K562 (cell line): ENCODE data around the gene COX6B2. TPM values are rescaled to one million over a fixed set of nuclear protein-coding genes. Genes with fewer than 3 reads are reported as not detected.

ENCODE experiments used
- AFF4 ChIP-seq: sonication (generic); formaldehyde crosslinking; IDR thresholded peaks from 2 replicates; pipeline ENCODE4 v1.8.0; 2023; ENCODE audit warnings: mild to moderate bottlenecking, missing genetic modification reagents
- ETV1 ChIP-seq: fragments of 450-650 bp; conservative IDR thresholded peaks from 2 replicates; pipeline ENCODE4 v1.6.1; 2016; ENCODE audit warnings: missing genetic modification characterization, control low read depth, low read depth, missing compliant biosample characterization
- FOXO4 ChIP-seq: fragments of 450-650 bp; formaldehyde crosslinking; IDR thresholded peaks from 2 replicates; pipeline ENCODE4 v1.4.0; 2020; ENCODE audit warnings: mild to moderate bottlenecking, moderate library complexity
- GMEB1 ChIP-seq: fragments of 250-450 bp; sonication (Bioruptor Pico); IDR thresholded peaks from 2 replicates; pipeline ENCODE4 v1.4.0; 2020; ENCODE audit warnings: mild to moderate bottlenecking
- HSF4 ChIP-seq: fragments of 250-450 bp; sonication (Bioruptor Pico); IDR thresholded peaks from 2 replicates; pipeline ENCODE4 v2.1.2; 2022; ENCODE audit warnings: mild to moderate bottlenecking, moderate library complexity, borderline replicate concordance
- MNT ChIP-seq, 2 experiments: fragments of 450-650 bp; conservative IDR thresholded peaks; 2 replicates each; pipeline ENCODE4 v1.6.1; 2017; ENCODE audit warnings: mild to moderate bottlenecking in 2 of 2, moderate library complexity in 2 of 2
- PTRF ChIP-seq: fragments of 450-650 bp; IDR thresholded peaks from 2 replicates; pipeline ENCODE4 v1.6.1; 2016; ENCODE audit warnings: mild to moderate bottlenecking, missing genetic modification characterization, missing compliant biosample characterization
- RBM17 ChIP-seq: fragments of 200-400 bp; formaldehyde crosslinking; IDR thresholded peaks from 2 replicates; pipeline ENCODE4 v1.6.1; 2017; ENCODE audit warnings: low read depth, mild to moderate bottlenecking, low read length, borderline replicate concordance
- RBM39 ChIP-seq: fragments of 200-400 bp; formaldehyde crosslinking; optimal IDR thresholded peaks from 2 replicates; pipeline ENCODE3; 2018; ENCODE audit warnings: low read depth, low read length
- SNRNP70 ChIP-seq: fragments of 200-400 bp; formaldehyde crosslinking; optimal IDR thresholded peaks from 2 replicates; pipeline ENCODE3; 2017; ENCODE audit warnings: low read depth, low read length
- SOX6 ChIP-seq: fragments of 450-650 bp; IDR thresholded peaks from 2 replicates; pipeline ENCODE4 v1.6.1; 2014; ENCODE audit warnings: mild to moderate bottlenecking
- ZBTB12 ChIP-seq: fragments of 250-450 bp; sonication (Bioruptor Pico); IDR thresholded peaks from 2 replicates; pipeline ENCODE4 v1.4.0; 2020
- ZNF184 ChIP-seq: sonication (generic); formaldehyde crosslinking; IDR thresholded peaks from 2 replicates; pipeline ENCODE4 v1.5.0; 2020; ENCODE audit warnings: missing genetic modification reagents
- ZNF395 ChIP-seq: fragments of 200-800 bp; sonication (Bioruptor generic); IDR thresholded peaks from 2 replicates; pipeline ENCODE4 v1.6.1; 2017; ENCODE audit warnings: missing genetic modification characterization, missing compliant biosample characterization
- ZNF445 ChIP-seq: fragments of 250-450 bp; sonication (Bioruptor Pico); IDR thresholded peaks from 2 replicates; pipeline ENCODE4 v1.4.0; 2020; ENCODE audit warnings: low read depth, mild to moderate bottlenecking, moderate library complexity
- ZNF75A ChIP-seq: fragments of 450-650 bp; formaldehyde crosslinking; IDR thresholded peaks from 2 replicates; pipeline ENCODE4 v1.4.0; 2020; ENCODE audit warnings: mild to moderate bottlenecking
- polyA plus RNA-seq, 8 experiments: library from polyadenylated mRNA; depleted of rRNA in 4 of 8; stranded (reverse) in 5 of 8; unstranded in 3 of 8; fragments of >200 nt; fragmentation: Nextera tagmentation in 2 of 8; fragmentation: Illumina TruSeq in 1 of 8; extraction: Ambion mirVana in 2 of 8; extraction: Trizol in 1 of 8; gene quantifications; 2 replicates each; pipeline versions ENCODE4 v1.2.1 to v1.2.3, GENCODE V29; 2011 to 2014; ENCODE audit warnings: inconsistent platforms in 1 of 8, missing spikeins in 1 of 8
- total RNA-seq, 7 experiments: library from RNA; depleted of rRNA in 6 of 7; stranded (reverse); fragments of >200 nt in 6 of 7; fragmentation: Illumina TruSeq in 2 of 7; extraction: Trizol in 2 of 7; gene quantifications; 2 replicates each; pipeline versions ENCODE4 v1.2.1 to v1.2.3, GENCODE V29; 2011 to 2021; ENCODE audit warnings: low replicate concordance in 1 of 7

COX6B2 gene
- total and polyA plus RNA-seq, 9 of the 15 experiments (the other 6 are each of a cell fraction or from before 2014, with no cell fraction given) = 0.40 to 2.5 (median 0.83) TPM

- peak; percentile 10; the same call in 1 of the 2 replicates for TF ChIP-seq GMEB1 (CRISPR knock-in tag)
- no peak for TF ChIP-seq AFF4 (CRISPR knock-in tag)
- no peak for TF ChIP-seq RBM17
- TF ChIP-seq ZBTB12 (CRISPR knock-in tag) = peak; percentile 97
- TF ChIP-seq ZNF184 (CRISPR knock-in tag) = no peak
- TF ChIP-seq SOX6 = no peak
- peak; percentile 79 to 86 for TF ChIP-seq MNT (conservative IDR thresholded peaks at IDR 0.05)
- no peak for TF ChIP-seq ZNF75A (CRISPR knock-in tag)
- TF ChIP-seq ZNF395 (CRISPR knock-in tag) = no peak
- TF ChIP-seq FOXO4 (CRISPR knock-in tag) = no peak
- no peak for TF ChIP-seq PTRF (tag)
- TF ChIP-seq RBM39 = no peak
- no peak for TF ChIP-seq ZNF445 (CRISPR knock-in tag)
- no peak for TF ChIP-seq SNRNP70
- no peak for TF ChIP-seq ETV1 (tag)
- TF ChIP-seq HSF4 (CRISPR knock-in tag) = no peak
These were observed 15.2 kb downstream of the COX6B2 start, which contains the start of gene KMT5C (continued) for GRCh38 chr19:55339105-55339888.
